ENCODE data around the gene NCAPD3.

- no peak for TF ChIP-seq ZNF776 (CRISPR knock-in tag; IDR thresholded peaks at IDR 0.05)
- no peak for TF ChIP-seq TBL1XR1 (IDR thresholded peaks at IDR 0.05; ENCODE audit: borderline replicate concordance, low read length, partially characterized antibody)
- no peak for TF ChIP-seq DNMT1 (CRISPR knock-in tag; IDR thresholded peaks at IDR 0.05)
- no peak for TF ChIP-seq ZBTB7A (CRISPR knock-in tag; IDR thresholded peaks at IDR 0.05)
- no peak for TF ChIP-seq IRF2 (CRISPR knock-in tag; IDR thresholded peaks at IDR 0.05)
- TF ChIP-seq PCBP1 (IDR thresholded peaks at IDR 0.05; ENCODE audit: borderline replicate concordance, low read depth, low read length): no peak
- TF ChIP-seq ZNF326 (CRISPR knock-in tag; IDR thresholded peaks at IDR 0.05; ENCODE audit: borderline replicate concordance): no peak
Observed at GRCh38 chr11:134202661-134203060, 21.1 kb downstream of the NCAPD3 start.
